ENCODE results near the gene ESR2. TPM values are rescaled to one million over a fixed set of nuclear protein-coding genes. Genes with fewer than 3 reads are reported as not detected.
"Not testable (repeated sequence)": the region's sequence is repeated elsewhere in the genome, so short reads cannot be mapped to it uniquely, and the experiment has no call there.

ESR2 gene
- total RNA-seq, 1 donor = under 0.01 TPM

- peak; percentile 31 for TF ChIP-seq CTCF (IDR thresholded peaks at IDR 0.05; ENCODE audit: insufficient read depth, low read length)
- peak; percentile 33 for DNase-seq (ENCODE audit: low read depth)
- no peak overlapping the region for H3K4me3 ChIP-seq (ENCODE audit: low read depth, low read length)
These were observed 254.1 kb downstream of the ESR2 start for GRCh38 chr14:64040044-64040443.

GRCh38 chr14:64038841-64039542 is 255.2 kb downstream of the ESR2 start:
- TF ChIP-seq CTCF (IDR thresholded peaks at IDR 0.05; ENCODE audit: insufficient read depth, low read length) = no peak
- peak; percentile 34 for DNase-seq (ENCODE audit: low read depth)
- no peak overlapping the region for H3K4me3 ChIP-seq (ENCODE audit: low read depth, low read length)

- H3K4me3 ChIP-seq (ENCODE audit: low read depth, low read length); DNase-seq (ENCODE audit: low read depth): not testable (repeated sequence)
These were observed 256.1 kb downstream of the ESR2 start for GRCh38 chr14:64037869-64038745.

- no peak for TF ChIP-seq CTCF (IDR thresholded peaks at IDR 0.05; ENCODE audit: insufficient read depth, low read length)
- H3K4me3 ChIP-seq (ENCODE audit: low read depth, low read length) = no peak overlapping the region
- peak; percentile 19 for DNase-seq (ENCODE audit: low read depth)
These were observed 259.0 kb downstream of the ESR2 start for GRCh38 chr14:64035143-64035542.

Small RNAs within 50 kb of the gene (small RNA-seq; reads per million reads assigned to genes)
- not detected for gene MIR548H1

Other genes starting within 250 kb of the ESR2 start
- gene MTHFD1, start 94.0 kb upstream of the ESR2 start, total RNA-seq (ENCODE audit: low replicate concordance) = 12.2 and 73.1 TPM in 2 replicates
- gene AKAP5, start 171.1 kb upstream of the ESR2 start, total RNA-seq (ENCODE audit: low replicate concordance) = 0.16 and 0.54 TPM in 2 replicates
- 7.0 and 11.1 TPM in 2 replicates for gene ZBTB25, start 209.5 kb upstream of the ESR2 start, total RNA-seq (ENCODE audit: low replicate concordance)
- gene ZBTB1, start 210.4 kb upstream of the ESR2 start, total RNA-seq (ENCODE audit: low replicate concordance) = 56.5 and 76.9 TPM in 2 replicates
- 0.98 and 2.5 TPM in 2 replicates for gene HSPA2, start 246.4 kb upstream of the ESR2 start, total RNA-seq (ENCODE audit: low replicate concordance)

All from fibroblast of the aortic adventitia (primary cell).